HepG2 (cell line): Measurements from ENCODE around the gene WNT7A. TPM values are rescaled to one million over a fixed set of nuclear protein-coding genes. Genes with fewer than 3 reads are reported as not detected.

Experiments
- ATAC-seq: fragments of 200-7000 bp; cut with Tn5 transposase; 3 replicates; pipeline ENCODE4 v1.9.1; 2020; ENCODE audit warnings: mild to moderate bottlenecking, moderate library complexity
- BruUV-seq: library from RNA; stranded (reverse); fragments of 400-500 nt; replicated peaks from 2 replicates; lab custom pipeline; 2021; lab: Mats Ljungman, UMichigan
- CTCF ChIA-PET: fragments of 300-600 bp; formaldehyde crosslinking; extraction: SDS; loops from one replicate; lab custom pipeline; 2021; ENCODE audit warnings: low total read pairs, inconsistent platforms, low intra/inter-chr PET ratio; lab: Yijun Ruan, JAX
- POLR2A ChIA-PET: fragments of 350-600 bp; sonication (Branson Sonifier 250); formaldehyde crosslinking; loops from one replicate; lab custom pipeline; 2020; ENCODE audit warnings: antibody characterized with exemption, inconsistent platforms; lab: Yijun Ruan, JAX
- DNase-seq: peaks from one replicate; pipeline ENCODE4 v3.0.0-alpha.2; 2015; ENCODE audit warnings: low spot score
- FAIRE-seq: peaks from 3 replicates; lab custom pipeline; 2011; peaks lifted over from hg19 to GRCh38; lab: Jason Lieb, UNC
- H2AFZ ChIP-seq: one replicate; pipeline ENCODE4 v1.6.1; 2011; ENCODE audit warnings: low read length, inconsistent platforms
- H3K27ac ChIP-seq: fragments of 300-600 bp; 3 replicates; pipeline ENCODE4 v1.8.0; 2011; ENCODE audit warnings: mixed run types, mild to moderate bottlenecking, mixed read lengths, low read length, inconsistent platforms; ENCODE audit not compliant: insufficient read depth; ENCODE audit errors: extremely low read length
- H3K27me3 ChIP-seq, 2 experiments: fragments of 200-600 bp in 1 of 2; 2 replicates in 1 of 2; 3 replicates in 1 of 2; pipeline versions ENCODE4 v1.6.0 to v1.8.0; 2011; ENCODE audit warnings: low read length in 2 of 2, mild to moderate bottlenecking in 2 of 2, moderate library complexity in 2 of 2, inconsistent platforms in 1 of 2; ENCODE audit not compliant: insufficient read depth in 2 of 2, control insufficient read depth in 1 of 2
- H3K36me3 ChIP-seq, 2 experiments: fragments of 200-600 bp in 1 of 2; replicated peaks in 1 of 2; 2 replicates in 1 of 2; 3 replicates in 1 of 2; pipeline versions ENCODE4 v1.5.1 to v1.8.0; 2011; ENCODE audit warnings: low read length in 2 of 2, inconsistent platforms in 1 of 2; ENCODE audit not compliant: insufficient read depth in 2 of 2, control insufficient read depth in 1 of 2
- H3K4me1 ChIP-seq: 2 replicates; pipeline ENCODE4 v1.5.1; 2012; ENCODE audit warnings: low read length, inconsistent platforms; ENCODE audit not compliant: insufficient read depth
- H3K4me2 ChIP-seq: 2 replicates; pipeline ENCODE4 v1.6.0; 2011; ENCODE audit warnings: low read depth, low read length, inconsistent platforms
- H3K4me3 ChIP-seq, 3 experiments: fragments of 200-600 bp in 1 of 3; sonication (generic), shearing (Covaris generic) in 1 of 3; replicated peaks in 1 of 3; 2 replicates each; pipeline ENCODE4 v1.5.1; 2011 to 2016; ENCODE audit warnings: low read length in 3 of 3, inconsistent platforms in 2 of 3, low read depth in 2 of 3, mild to moderate bottlenecking in 2 of 3, control low read depth in 1 of 3, mixed read lengths in 1 of 3; ENCODE audit not compliant: insufficient read depth in 1 of 3
- H3K79me2 ChIP-seq: one replicate; pipeline ENCODE4 v1.6.1; 2011; ENCODE audit warnings: low read length, inconsistent platforms; ENCODE audit not compliant: insufficient read depth
- H3K9ac ChIP-seq: 2 replicates; pipeline ENCODE4 v1.6.0; 2011; ENCODE audit warnings: mild to moderate bottlenecking, low read depth, low read length, inconsistent platforms; ENCODE audit not compliant: insufficient read depth
- H3K9me3 ChIP-seq: 2 replicates; pipeline ENCODE4 v1.5.1; 2012; ENCODE audit warnings: mild to moderate bottlenecking, low read length
- H4K20me1 ChIP-seq: 2 replicates; pipeline ENCODE4 v1.6.0; 2011; ENCODE audit warnings: inconsistent platforms, mild to moderate bottlenecking, low read length, moderate library complexity; ENCODE audit not compliant: insufficient read depth
- JDP2 ChIP-seq: sonication (generic); formaldehyde crosslinking; IDR thresholded peaks from 2 replicates; pipeline ENCODE4 v1.8.1; 2022; ENCODE audit warnings: missing genetic modification reagents, borderline replicate concordance
- MEIS2 ChIP-seq: sonication (generic); formaldehyde crosslinking; IDR thresholded peaks from 2 replicates; pipeline ENCODE4 v1.9.0; 2021; ENCODE audit warnings: mild to moderate bottlenecking, missing genetic modification reagents
- TBX2 ChIP-seq: sonication (generic); formaldehyde crosslinking; IDR thresholded peaks from 2 replicates; pipeline ENCODE4 v1.5.0; 2020; ENCODE audit warnings: missing genetic modification reagents, mild to moderate bottlenecking, borderline replicate concordance
- TOE1 ChIP-seq: sonication (generic); formaldehyde crosslinking; IDR thresholded peaks from 2 replicates; pipeline ENCODE4 v1.4.0; 2020; ENCODE audit warnings: mild to moderate bottlenecking, missing genetic modification reagents
- ZNF451 ChIP-seq: sonication (generic); formaldehyde crosslinking; IDR thresholded peaks from 2 replicates; pipeline ENCODE4 v1.5.0; 2020; ENCODE audit warnings: mild to moderate bottlenecking, missing genetic modification reagents
- ZNF597 ChIP-seq: sonication (generic); formaldehyde crosslinking; IDR thresholded peaks from 2 replicates; pipeline ENCODE4 v1.5.0; 2020; ENCODE audit warnings: missing genetic modification reagents
- ZNF7 ChIP-seq: IDR thresholded peaks from 2 replicates; pipeline ENCODE4 v1.6.1; 2016; ENCODE audit warnings: missing biosample characterization, missing genetic modification reagents
- WGBS: methylation state at CpG from one replicate; pipeline ENCODE4 v1.1.6; 2017; ENCODE audit warnings: low lambda C conversion rate; 5-methylcytosine and 5-hydroxymethylcytosine counted together
- in situ Hi-C: cut with HindIII; loops from 2 replicates; pipeline ENCODE4 v1.10.0; 2017; ENCODE audit warnings: low pct_unique_long_range_greater_than_20kb; ENCODE audit not compliant: extremely low pct_ligation_motif_present
- intact Hi-C: fragments of 100-400 bp; cut with micrococcal nuclease; formaldehyde crosslinking; loops from one replicate; pipeline ENCODE4 v1.10.0; 2022; ENCODE audit not compliant: unreplicated experiment
- polyA plus RNA-seq, 8 experiments: library from polyadenylated mRNA; depleted of rRNA in 3 of 8; stranded (reverse) in 7 of 8; unstranded in 1 of 8; fragments of >200 nt; fragmentation: Illumina TruSeq in 4 of 8; extraction: Trizol in 4 of 8; gene quantifications; 2 replicates each; pipeline versions ENCODE4 v1.2.1 to v1.2.3, GENCODE V29; 2011 to 2016; ENCODE audit warnings: low read depth in 4 of 8, missing spikeins in 1 of 8, mixed read lengths in 1 of 8; ENCODE audit not compliant: insufficient read depth in 1 of 8
- total RNA-seq, 5 experiments: library from RNA; depleted of rRNA; stranded (reverse); fragments of >200 nt; fragmentation: Illumina TruSeq; extraction: Trizol; gene quantifications; 2 replicates each; pipeline ENCODE4 v1.2.3, GENCODE V29; 2016; ENCODE audit warnings: low read depth in 1 of 5
- TF ChIP-seq, protein P1 (sequence below), 2 experiments: fragments of 450-650 bp in 1 of 2; sonication (generic) in 1 of 2; formaldehyde crosslinking in 1 of 2; IDR thresholded peaks; 2 replicates each; pipeline versions ENCODE4 v1.6.1 to v1.8.0; 2016 to 2022; ENCODE audit warnings: antibody characterized with exemption in 1 of 2, mild to moderate bottlenecking in 1 of 2, missing genetic modification reagents in 1 of 2

Gene WNT7A
- total and polyA plus RNA-seq, 2 of the 13 experiments (the other 11 are each of a cell fraction or from before 2014, with no cell fraction given): not detected

- H3K4me2 ChIP-seq: no peak overlapping the region
- DNase-seq (no peak), ATAC-seq (no peak)
- WGBS: 11% methylated on average over 1 of the region's 1 CpG
- no peaks in the 10 kb centered on the region for H3K9me3 ChIP-seq
- no peak overlapping the region for H2AFZ ChIP-seq
- POLR2A ChIA-PET: no interaction called here
- H3K27ac ChIP-seq: no peak overlapping the region
- no peak overlapping the region for H3K9ac ChIP-seq
- no peaks in the 10 kb centered on the region for H4K20me1 ChIP-seq
- TF ChIP-seq JDP2 (no peak), ZNF7 (CRISPR knock-in tag) (peak; percentile 52)
- TF ChIP-seq, all 625 proteins: peak for 1
- in situ Hi-C loops (no loop called here), intact Hi-C loops (no loop called here)
- Histone ChIP-seq H3K36me3 (no peaks in the 10 kb centered on the region), H3K4me1 (no peaks in the 10 kb centered on the region), H3K4me3 (no peak overlapping the region), H3K27me3 (no peaks in the 10 kb centered on the region), H3K79me2 (no peaks in the 10 kb centered on the region)
- no TSS peak for BruUV-seq
- no peak for FAIRE-seq
- CTCF ChIA-PET: no interaction called here
Observed at GRCh38 chr3:13916375-13916774, 36.5 kb upstream of the WNT7A start.

DNA sequence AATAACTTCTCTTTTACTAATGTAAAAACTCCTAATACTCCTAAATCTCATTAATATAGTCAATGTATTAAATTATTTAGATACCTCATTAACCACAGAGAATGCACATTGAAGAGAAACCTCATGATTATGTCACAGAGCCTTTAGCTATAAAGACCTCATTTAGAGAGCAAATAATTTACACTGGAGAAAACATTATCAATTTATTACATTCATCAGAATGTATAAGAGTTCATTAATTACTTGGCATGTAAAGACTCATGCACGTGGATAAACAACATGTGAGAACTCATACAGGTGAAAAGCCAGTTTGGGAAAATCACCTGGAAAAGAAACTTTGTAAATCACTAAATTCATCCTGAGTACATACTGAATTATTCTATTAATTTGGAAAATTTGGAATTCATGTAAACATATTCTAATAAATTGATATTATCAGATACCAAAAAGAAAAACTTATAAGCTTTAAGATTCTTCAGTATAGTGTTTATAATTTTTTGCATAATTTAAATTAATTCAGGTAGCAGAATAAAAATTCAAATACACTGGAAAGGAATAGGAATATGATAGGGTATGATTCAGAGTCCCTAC, 22.9 kb upstream of the WNT7A start:
- no peaks in the 10 kb centered on the region for H3K36me3 ChIP-seq
- CTCF ChIA-PET: no interaction called here
- DNase-seq (no peak), ATAC-seq (no peak), FAIRE-seq (no peak)
- H3K79me2 ChIP-seq: no peaks in the 10 kb centered on the region
- H3K9ac ChIP-seq: no peak overlapping the region
- H3K27me3 ChIP-seq: no peaks in the 10 kb centered on the region
- no peak overlapping the region for H3K4me3 ChIP-seq
- H3K27ac ChIP-seq: no peak overlapping the region
- BruUV-seq: no TSS peak
- WGBS: 3% methylated on average over 1 of the region's 1 CpG
- peaks cover 67% of the 10 kb centered on the region for H3K9me3 ChIP-seq
- H3K4me1 ChIP-seq: no peaks in the 10 kb centered on the region
- intact Hi-C loops: no loop called here
- no peak overlapping the region for H3K4me2 ChIP-seq
- in situ Hi-C loops: no loop called here
- POLR2A ChIA-PET: no interaction called here
- H4K20me1 ChIP-seq: no peaks in the 10 kb centered on the region
- no peak overlapping the region for H2AFZ ChIP-seq
- TF ChIP-seq ZNF451 (CRISPR knock-in tag) (no peak), ZNF597 (CRISPR knock-in tag) (no peak), TBX2 (CRISPR knock-in tag) (no peak), MEIS2 (no peak), TOE1 (CRISPR knock-in tag) (no peak)
- TF ChIP-seq, protein P1, sequence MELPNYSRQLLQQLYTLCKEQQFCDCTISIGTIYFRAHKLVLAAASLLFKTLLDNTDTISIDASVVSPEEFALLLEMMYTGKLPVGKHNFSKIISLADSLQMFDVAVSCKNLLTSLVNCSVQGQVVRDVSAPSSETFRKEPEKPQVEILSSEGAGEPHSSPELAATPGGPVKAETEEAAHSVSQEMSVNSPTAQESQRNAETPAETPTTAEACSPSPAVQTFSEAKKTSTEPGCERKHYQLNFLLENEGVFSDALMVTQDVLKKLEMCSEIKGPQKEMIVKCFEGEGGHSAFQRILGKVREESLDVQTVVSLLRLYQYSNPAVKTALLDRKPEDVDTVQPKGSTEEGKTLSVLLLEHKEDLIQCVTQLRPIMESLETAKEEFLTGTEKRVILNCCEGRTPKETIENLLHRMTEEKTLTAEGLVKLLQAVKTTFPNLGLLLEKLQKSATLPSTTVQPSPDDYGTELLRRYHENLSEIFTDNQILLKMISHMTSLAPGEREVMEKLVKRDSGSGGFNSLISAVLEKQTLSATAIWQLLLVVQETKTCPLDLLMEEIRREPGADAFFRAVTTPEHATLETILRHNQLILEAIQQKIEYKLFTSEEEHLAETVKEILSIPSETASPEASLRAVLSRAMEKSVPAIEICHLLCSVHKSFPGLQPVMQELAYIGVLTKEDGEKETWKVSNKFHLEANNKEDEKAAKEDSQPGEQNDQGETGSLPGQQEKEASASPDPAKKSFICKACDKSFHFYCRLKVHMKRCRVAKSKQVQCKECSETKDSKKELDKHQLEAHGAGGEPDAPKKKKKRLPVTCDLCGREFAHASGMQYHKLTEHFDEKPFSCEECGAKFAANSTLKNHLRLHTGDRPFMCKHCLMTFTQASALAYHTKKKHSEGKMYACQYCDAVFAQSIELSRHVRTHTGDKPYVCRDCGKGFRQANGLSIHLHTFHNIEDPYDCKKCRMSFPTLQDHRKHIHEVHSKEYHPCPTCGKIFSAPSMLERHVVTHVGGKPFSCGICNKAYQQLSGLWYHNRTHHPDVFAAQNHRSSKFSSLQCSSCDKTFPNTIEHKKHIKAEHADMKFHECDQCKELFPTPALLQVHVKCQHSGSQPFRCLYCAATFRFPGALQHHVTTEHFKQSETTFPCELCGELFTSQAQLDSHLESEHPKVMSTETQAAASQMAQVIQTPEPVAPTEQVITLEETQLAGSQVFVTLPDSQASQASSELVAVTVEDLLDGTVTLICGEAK (IDR thresholded peaks at IDR 0.05): no peak
- TF ChIP-seq, protein P1 (CRISPR knock-in tag; IDR thresholded peaks at IDR 0.05): no peak
